Tibial nerve (tissue), 4 donors: ENCODE data around the gene GSTM1. TPM values are rescaled to one million over a fixed set of nuclear protein-coding genes. Genes with fewer than 3 reads are reported as not detected.
A peak's percentile ranks its signal among the peaks of the same experiment; 100 is the strongest.

Experiments used
- DNase-seq, 2 donors: peaks; one replicate each; pipeline ENCODE4 v3.0.0-alpha.2; 2019; ENCODE audit warnings: low spot score in 2 of 2
- H3K27ac ChIP-seq, 4 donors: fragments of 200-600 bp; sonication (generic) in 3 of 4; one replicate each; pipeline ENCODE4 v1.5.1; 2017 to 2019; ENCODE audit warnings: mild to moderate bottlenecking in 1 of 4
- H3K27me3 ChIP-seq, 2 donors: fragments of 200-600 bp; sonication (generic) in 1 of 2; one replicate each; pipeline versions ENCODE4 v1.5.1 to v1.6.0; 2017 to 2019
- H3K36me3 ChIP-seq, 3 donors: fragments of 200-600 bp; sonication (generic); one replicate each; pipeline ENCODE4 v1.5.1; 2018 to 2019
- H3K4me1 ChIP-seq, 4 donors: fragments of 200-600 bp; sonication (generic) in 3 of 4; one replicate each; pipeline ENCODE4 v1.5.1; 2017 to 2019
- H3K4me3 ChIP-seq, 4 donors: fragments of 200-600 bp; sonication (generic) in 3 of 4; one replicate each; pipeline ENCODE4 v1.5.1; 2017 to 2019; ENCODE audit warnings: mild to moderate bottlenecking in 1 of 4, moderate library complexity in 1 of 4
- H3K9me3 ChIP-seq, 4 donors: fragments of 200-600 bp; sonication (generic) in 3 of 4; one replicate each; pipeline ENCODE4 v1.5.1; 2017 to 2019
- EP300 ChIP-seq, 2 donors: sonication (generic); formaldehyde crosslinking; IDR thresholded peaks; one replicate each; pipeline ENCODE4 v1.6.1; 2017; ENCODE audit warnings: antibody characterized with exemption in 2 of 2, mild to moderate bottlenecking in 1 of 2
- POLR2A ChIP-seq, 2 donors: fragments of 450-650 bp; IDR thresholded peaks; one replicate each; pipeline ENCODE4 v1.6.1; 2017; ENCODE audit warnings: antibody characterized with exemption in 2 of 2, mild to moderate bottlenecking in 2 of 2, moderate library complexity in 2 of 2
- WGBS, 2 donors: methylation state at CpG; one replicate each; pipeline ENCODE4 v1.1.5; 2018; 5-methylcytosine and 5-hydroxymethylcytosine counted together
- total RNA-seq, 4 donors: library from RNA; depleted of rRNA; stranded (reverse); fragments of >200 nt; gene quantifications; one replicate each; pipeline ENCODE4 v1.1.0, GENCODE V29; 2016
- TF ChIP-seq, protein P1 (sequence below), 5 experiments: fragments of 200-600 bp in 3 of 5; fragments of 450-650 bp in 2 of 5; sonication (generic) in 3 of 5; IDR thresholded peaks; one replicate each; pipeline ENCODE4 v1.5.1; 2016 to 2019; ENCODE audit warnings: antibody characterized with exemption in 5 of 5, mild to moderate bottlenecking in 3 of 5, moderate library complexity in 2 of 5

The GSTM1 gene
- total RNA-seq, 4 donors from 2014 or later: 14.1 TPM; not detected in 3

DNA sequence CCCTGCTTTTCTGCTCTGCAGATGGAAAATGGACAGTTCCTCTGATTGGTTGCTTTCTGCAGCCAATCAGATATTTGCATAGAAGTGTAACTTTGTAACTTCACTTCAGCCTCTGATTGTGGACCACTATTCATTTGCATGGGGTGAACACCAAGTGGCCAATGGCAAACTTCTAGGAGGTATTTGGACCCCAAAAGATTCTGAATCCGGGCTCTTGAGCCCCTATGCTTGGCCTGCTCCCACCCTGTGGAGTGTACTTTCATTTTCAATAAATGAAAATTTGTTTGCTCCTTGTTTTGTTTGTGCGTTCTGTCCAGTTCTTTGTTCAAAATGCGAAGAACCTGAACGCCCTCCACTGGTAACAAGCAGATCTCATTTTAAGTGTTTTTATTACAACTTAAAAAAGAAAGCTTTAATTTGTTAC, 38.1 kb upstream of the GSTM1 start:
- peaks cover 0 to 8% (median 0%) of the 10 kb centered on the region in 4 donors for H3K4me1 ChIP-seq
- H3K4me3 ChIP-seq: peak overlapping the region in 2 of 4 donors; percentile 10 to 39
- no peaks in the 10 kb centered on the region for H3K27me3 ChIP-seq
- TF ChIP-seq, protein P1, sequence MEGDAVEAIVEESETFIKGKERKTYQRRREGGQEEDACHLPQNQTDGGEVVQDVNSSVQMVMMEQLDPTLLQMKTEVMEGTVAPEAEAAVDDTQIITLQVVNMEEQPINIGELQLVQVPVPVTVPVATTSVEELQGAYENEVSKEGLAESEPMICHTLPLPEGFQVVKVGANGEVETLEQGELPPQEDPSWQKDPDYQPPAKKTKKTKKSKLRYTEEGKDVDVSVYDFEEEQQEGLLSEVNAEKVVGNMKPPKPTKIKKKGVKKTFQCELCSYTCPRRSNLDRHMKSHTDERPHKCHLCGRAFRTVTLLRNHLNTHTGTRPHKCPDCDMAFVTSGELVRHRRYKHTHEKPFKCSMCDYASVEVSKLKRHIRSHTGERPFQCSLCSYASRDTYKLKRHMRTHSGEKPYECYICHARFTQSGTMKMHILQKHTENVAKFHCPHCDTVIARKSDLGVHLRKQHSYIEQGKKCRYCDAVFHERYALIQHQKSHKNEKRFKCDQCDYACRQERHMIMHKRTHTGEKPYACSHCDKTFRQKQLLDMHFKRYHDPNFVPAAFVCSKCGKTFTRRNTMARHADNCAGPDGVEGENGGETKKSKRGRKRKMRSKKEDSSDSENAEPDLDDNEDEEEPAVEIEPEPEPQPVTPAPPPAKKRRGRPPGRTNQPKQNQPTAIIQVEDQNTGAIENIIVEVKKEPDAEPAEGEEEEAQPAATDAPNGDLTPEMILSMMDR (IDR thresholded peaks at IDR 0.05): peak; percentile 11 to 59 (median 33)
- TF ChIP-seq EP300 (IDR thresholded peaks at IDR 0.05) (no peak), POLR2A (IDR thresholded peaks at IDR 0.05) (no peak)
- no peaks in the 10 kb centered on the region for H3K36me3 ChIP-seq
- no peaks in the 10 kb centered on the region for H3K9me3 ChIP-seq
- no peak for DNase-seq
- peak overlapping the region in 2 of 4 donors; percentile 44 to 49 for H3K27ac ChIP-seq
- WGBS, 2 donors: 23 to 36% methylated on average over 4 of the region's 4 CpGs

DNA sequence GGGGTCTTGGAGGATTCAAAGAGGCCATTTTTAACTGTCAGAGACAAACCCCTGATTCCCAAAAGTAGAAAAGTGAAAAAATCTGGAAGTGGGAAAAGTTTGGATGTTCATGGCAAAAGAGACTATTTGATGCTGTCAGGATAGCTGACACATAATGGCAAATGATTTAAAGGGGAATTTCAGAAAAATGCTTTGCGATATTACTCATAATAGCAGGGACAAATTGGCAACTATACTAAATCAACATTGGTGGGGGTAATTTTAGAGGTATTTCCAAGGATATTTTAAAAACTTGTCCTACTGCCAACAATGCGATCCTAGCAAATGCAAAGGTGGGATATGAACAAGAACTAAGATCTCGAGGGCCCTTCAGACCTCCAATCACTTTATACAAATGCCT, 37.0 kb upstream of the GSTM1 start:
- Histone ChIP-seq H3K9me3 (no peaks in the 10 kb centered on the region), H3K27me3 (no peaks in the 10 kb centered on the region), H3K4me3 (no peak overlapping the region), H3K27ac (no peak overlapping the region), H3K36me3 (no peaks in the 10 kb centered on the region), H3K4me1 (peaks cover 0 to 19% (median 3%) of the 10 kb centered on the region in 4 donors)
- TF ChIP-seq EP300 (IDR thresholded peaks at IDR 0.05) (no peak), POLR2A (IDR thresholded peaks at IDR 0.05) (no peak)
- TF ChIP-seq, protein P1 (IDR thresholded peaks at IDR 0.05): no peak
- DNase-seq: no peak
- WGBS, 2 donors: 87 to 94% methylated on average over 3 of the region's 3 CpGs

DNA sequence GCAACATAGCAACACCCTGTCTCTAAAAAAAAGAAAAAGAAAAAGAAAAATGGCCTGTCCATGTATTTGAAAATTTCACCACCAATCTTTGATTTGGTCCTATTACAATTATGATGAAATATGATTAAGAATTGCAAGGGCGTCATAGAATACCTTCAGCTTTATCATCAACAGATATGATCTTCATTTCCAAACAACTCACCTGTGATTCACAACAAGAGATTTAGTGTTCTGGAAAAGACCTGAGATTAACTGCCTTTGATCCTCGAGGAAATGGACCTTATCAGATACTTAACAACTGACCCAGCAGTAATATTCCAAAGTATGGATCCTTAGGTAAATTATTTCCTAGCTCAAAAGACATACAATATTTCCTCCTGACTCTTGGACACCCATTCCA, 35.2 kb upstream of the GSTM1 start:
- Histone ChIP-seq H3K4me3 (no peak overlapping the region), H3K4me1 (peaks cover 0 to 29% (median 5%) of the 10 kb centered on the region in 4 donors), H3K9me3 (no peaks in the 10 kb centered on the region), H3K27ac (no peak overlapping the region), H3K36me3 (peaks cover 0 to 1% (median 0%) of the 10 kb centered on the region in 3 donors), H3K27me3 (no peaks in the 10 kb centered on the region)
- WGBS, 2 donors: 84 to 94% methylated on average over 2 of the region's 2 CpGs
- DNase-seq: no peak
- TF ChIP-seq POLR2A (IDR thresholded peaks at IDR 0.05) (no peak), EP300 (IDR thresholded peaks at IDR 0.05) (no peak)
- TF ChIP-seq, protein P1 (IDR thresholded peaks at IDR 0.05): no peak

DNA sequence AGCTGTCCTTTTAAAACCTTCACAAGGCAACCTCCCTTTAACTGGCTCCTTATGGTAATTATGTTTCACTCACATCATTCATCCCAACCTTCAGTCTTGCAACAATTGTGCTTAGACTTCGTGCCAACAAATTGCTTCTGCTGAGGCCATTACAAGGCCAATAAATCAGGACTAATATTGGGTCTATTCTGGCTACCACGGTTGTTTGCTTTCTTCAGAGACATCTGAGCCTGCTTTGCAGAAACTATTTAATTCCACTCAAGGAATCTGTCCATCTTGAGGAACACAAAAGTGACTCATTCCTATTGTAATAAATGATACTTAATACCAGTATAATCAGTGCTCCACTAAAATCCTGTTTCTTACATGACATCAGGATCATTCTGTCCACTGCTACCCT, 34.3 kb upstream of the GSTM1 start:
- no peak for DNase-seq
- Histone ChIP-seq H3K9me3 (no peaks in the 10 kb centered on the region), H3K4me1 (peaks cover 0 to 31% (median 5%) of the 10 kb centered on the region in 4 donors), H3K36me3 (peaks cover 0 to 11% (median 0%) of the 10 kb centered on the region in 3 donors), H3K27me3 (no peaks in the 10 kb centered on the region), H3K4me3 (no peak overlapping the region), H3K27ac (no peak overlapping the region)
- 47 to 54% methylated on average over 2 of the region's 2 CpGs for WGBS, 2 donors
- TF ChIP-seq, protein P1 (IDR thresholded peaks at IDR 0.05): no peak
- TF ChIP-seq POLR2A (IDR thresholded peaks at IDR 0.05) (no peak), EP300 (IDR thresholded peaks at IDR 0.05) (no peak)

DNA sequence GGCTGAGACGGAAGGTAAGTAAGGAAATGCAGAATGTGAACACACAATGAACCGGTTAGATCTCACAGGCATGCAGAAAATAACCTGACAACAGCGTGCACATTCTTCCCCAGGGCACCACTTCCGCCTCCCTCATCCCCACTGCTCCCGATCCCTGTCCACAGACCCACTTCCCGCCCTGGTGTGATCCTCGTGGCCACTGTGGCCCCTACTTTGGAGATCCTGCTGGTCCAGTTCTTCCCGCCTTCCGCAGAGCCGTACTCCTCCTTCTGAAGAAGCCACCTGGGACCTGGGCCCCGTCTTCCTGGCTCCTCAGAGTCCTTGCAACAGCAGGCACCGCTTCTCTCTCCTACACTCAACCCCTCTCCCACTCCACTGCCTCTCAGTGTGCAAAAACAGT, 33.1 kb upstream of the GSTM1 start:
- 87 to 91% methylated on average over 12 of the region's 12 CpGs for WGBS, 2 donors
- no peak for DNase-seq
- H3K27ac ChIP-seq: no peak overlapping the region
- H3K36me3 ChIP-seq: peaks cover 0 to 23% (median 0%) of the 10 kb centered on the region in 3 donors
- H3K4me3 ChIP-seq: no peak overlapping the region
- no peaks in the 10 kb centered on the region for H3K9me3 ChIP-seq
- H3K27me3 ChIP-seq: no peaks in the 10 kb centered on the region
- H3K4me1 ChIP-seq: peaks cover 0 to 25% (median 5%) of the 10 kb centered on the region in 4 donors
- TF ChIP-seq POLR2A (IDR thresholded peaks at IDR 0.05) (no peak), EP300 (IDR thresholded peaks at IDR 0.05) (no peak)
- TF ChIP-seq, protein P1 (IDR thresholded peaks at IDR 0.05): no peak
